Ovary (tissue), 3 donors: ENCODE results near the gene SPECC1.

Experiments used
- POLR2A ChIP-seq: fragments of 450-650 bp; IDR thresholded peaks from one replicate; pipeline ENCODE4 v1.6.1; 2017; ENCODE audit warnings: antibody characterized with exemption, mild to moderate bottlenecking, moderate library complexity
- TF ChIP-seq, protein P1 (sequence below), 3 donors: fragments of 450-650 bp in 2 of 3; fragments of 200-600 bp in 1 of 3; IDR thresholded peaks; one replicate each; pipeline versions ENCODE4 v1.5.1 to v1.8.0; 2016 to 2022; ENCODE audit warnings: antibody characterized with exemption in 3 of 3, mild to moderate bottlenecking in 1 of 3
- donor health status: DM: no; HTN: no; CAD: no.

GRCh38 chr17:20206068-20206467 is 196.9 kb downstream of the SPECC1 start:
- no peak for TF ChIP-seq POLR2A
- TF ChIP-seq, protein P1, sequence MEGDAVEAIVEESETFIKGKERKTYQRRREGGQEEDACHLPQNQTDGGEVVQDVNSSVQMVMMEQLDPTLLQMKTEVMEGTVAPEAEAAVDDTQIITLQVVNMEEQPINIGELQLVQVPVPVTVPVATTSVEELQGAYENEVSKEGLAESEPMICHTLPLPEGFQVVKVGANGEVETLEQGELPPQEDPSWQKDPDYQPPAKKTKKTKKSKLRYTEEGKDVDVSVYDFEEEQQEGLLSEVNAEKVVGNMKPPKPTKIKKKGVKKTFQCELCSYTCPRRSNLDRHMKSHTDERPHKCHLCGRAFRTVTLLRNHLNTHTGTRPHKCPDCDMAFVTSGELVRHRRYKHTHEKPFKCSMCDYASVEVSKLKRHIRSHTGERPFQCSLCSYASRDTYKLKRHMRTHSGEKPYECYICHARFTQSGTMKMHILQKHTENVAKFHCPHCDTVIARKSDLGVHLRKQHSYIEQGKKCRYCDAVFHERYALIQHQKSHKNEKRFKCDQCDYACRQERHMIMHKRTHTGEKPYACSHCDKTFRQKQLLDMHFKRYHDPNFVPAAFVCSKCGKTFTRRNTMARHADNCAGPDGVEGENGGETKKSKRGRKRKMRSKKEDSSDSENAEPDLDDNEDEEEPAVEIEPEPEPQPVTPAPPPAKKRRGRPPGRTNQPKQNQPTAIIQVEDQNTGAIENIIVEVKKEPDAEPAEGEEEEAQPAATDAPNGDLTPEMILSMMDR (IDR thresholded peaks at IDR 0.05) = no peak
